ENCODE results near the gene FBXW12. TPM values are rescaled to one million over a fixed set of nuclear protein-coding genes. Genes with fewer than 3 reads are reported as not detected.

FBXW12 gene
- total and polyA plus RNA-seq, 4 donors: not detected

- WGBS: 70% methylated on average over 8 of the region's 8 CpGs
- H3K27ac ChIP-seq (ENCODE audit: low read depth in 1 of 2, low read length in 2 of 2): no peak overlapping the region
- H3K4me1 ChIP-seq (ENCODE audit: control insufficient read depth in 4 of 4, insufficient read depth in 4 of 4, low read length in 3 of 4): no peaks in the 10 kb centered on the region
- TF ChIP-seq RXRA (IDR thresholded peaks at IDR 0.05) (no peak), CTCF (IDR thresholded peaks at IDR 0.05; ENCODE audit: low read depth, low read length, missing input control) (no peak), HNF4G (IDR thresholded peaks at IDR 0.05) (no peak), EGR1 (IDR thresholded peaks at IDR 0.05; ENCODE audit: low read depth in 2 of 2) (no peak), TAF1 (conservative IDR thresholded peaks at IDR 0.05) (no peak), SP1 (IDR thresholded peaks at IDR 0.05) (no peak)
- TF ChIP-seq, protein P1, sequence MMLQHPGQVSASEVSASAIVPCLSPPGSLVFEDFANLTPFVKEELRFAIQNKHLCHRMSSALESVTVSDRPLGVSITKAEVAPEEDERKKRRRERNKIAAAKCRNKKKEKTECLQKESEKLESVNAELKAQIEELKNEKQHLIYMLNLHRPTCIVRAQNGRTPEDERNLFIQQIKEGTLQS (IDR thresholded peaks at IDR 0.05): no peak
- TF ChIP-seq, protein P2, sequence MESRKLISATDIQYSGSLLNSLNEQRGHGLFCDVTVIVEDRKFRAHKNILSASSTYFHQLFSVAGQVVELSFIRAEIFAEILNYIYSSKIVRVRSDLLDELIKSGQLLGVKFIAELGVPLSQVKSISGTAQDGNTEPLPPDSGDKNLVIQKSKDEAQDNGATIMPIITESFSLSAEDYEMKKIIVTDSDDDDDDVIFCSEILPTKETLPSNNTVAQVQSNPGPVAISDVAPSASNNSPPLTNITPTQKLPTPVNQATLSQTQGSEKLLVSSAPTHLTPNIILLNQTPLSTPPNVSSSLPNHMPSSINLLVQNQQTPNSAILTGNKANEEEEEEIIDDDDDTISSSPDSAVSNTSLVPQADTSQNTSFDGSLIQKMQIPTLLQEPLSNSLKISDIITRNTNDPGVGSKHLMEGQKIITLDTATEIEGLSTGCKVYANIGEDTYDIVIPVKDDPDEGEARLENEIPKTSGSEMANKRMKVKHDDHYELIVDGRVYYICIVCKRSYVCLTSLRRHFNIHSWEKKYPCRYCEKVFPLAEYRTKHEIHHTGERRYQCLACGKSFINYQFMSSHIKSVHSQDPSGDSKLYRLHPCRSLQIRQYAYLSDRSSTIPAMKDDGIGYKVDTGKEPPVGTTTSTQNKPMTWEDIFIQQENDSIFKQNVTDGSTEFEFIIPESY (IDR thresholded peaks at IDR 0.05): no peak
- TF ChIP-seq, protein P3, sequence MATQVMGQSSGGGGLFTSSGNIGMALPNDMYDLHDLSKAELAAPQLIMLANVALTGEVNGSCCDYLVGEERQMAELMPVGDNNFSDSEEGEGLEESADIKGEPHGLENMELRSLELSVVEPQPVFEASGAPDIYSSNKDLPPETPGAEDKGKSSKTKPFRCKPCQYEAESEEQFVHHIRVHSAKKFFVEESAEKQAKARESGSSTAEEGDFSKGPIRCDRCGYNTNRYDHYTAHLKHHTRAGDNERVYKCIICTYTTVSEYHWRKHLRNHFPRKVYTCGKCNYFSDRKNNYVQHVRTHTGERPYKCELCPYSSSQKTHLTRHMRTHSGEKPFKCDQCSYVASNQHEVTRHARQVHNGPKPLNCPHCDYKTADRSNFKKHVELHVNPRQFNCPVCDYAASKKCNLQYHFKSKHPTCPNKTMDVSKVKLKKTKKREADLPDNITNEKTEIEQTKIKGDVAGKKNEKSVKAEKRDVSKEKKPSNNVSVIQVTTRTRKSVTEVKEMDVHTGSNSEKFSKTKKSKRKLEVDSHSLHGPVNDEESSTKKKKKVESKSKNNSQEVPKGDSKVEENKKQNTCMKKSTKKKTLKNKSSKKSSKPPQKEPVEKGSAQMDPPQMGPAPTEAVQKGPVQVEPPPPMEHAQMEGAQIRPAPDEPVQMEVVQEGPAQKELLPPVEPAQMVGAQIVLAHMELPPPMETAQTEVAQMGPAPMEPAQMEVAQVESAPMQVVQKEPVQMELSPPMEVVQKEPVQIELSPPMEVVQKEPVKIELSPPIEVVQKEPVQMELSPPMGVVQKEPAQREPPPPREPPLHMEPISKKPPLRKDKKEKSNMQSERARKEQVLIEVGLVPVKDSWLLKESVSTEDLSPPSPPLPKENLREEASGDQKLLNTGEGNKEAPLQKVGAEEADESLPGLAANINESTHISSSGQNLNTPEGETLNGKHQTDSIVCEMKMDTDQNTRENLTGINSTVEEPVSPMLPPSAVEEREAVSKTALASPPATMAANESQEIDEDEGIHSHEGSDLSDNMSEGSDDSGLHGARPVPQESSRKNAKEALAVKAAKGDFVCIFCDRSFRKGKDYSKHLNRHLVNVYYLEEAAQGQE (IDR thresholded peaks at IDR 0.05): no peak
- H3K4me3 ChIP-seq (ENCODE audit: low read depth in 1 of 3, low read length in 3 of 3): no peak overlapping the region
- no peaks in the 10 kb centered on the region for H3K27me3 ChIP-seq (ENCODE audit: control insufficient read depth in 4 of 4, insufficient read depth in 4 of 4, low read length in 3 of 4)
- no peak overlapping the region for H3K9ac ChIP-seq (ENCODE audit: low read depth in 1 of 2, low read length in 2 of 2)
- peaks cover 11 to 46% (median 20%) of the 10 kb centered on the region in 4 donors for H3K36me3 ChIP-seq (ENCODE audit: control insufficient read depth in 4 of 4, insufficient read depth in 3 of 4, low read depth in 1 of 4, low read length in 3 of 4)
- H3K9me3 ChIP-seq (ENCODE audit: control insufficient read depth in 4 of 4, low read length in 3 of 4): no peaks in the 10 kb centered on the region
- DNase-seq (ENCODE audit: low spot score): no peak
Measured at GRCh38 chr3:48402281-48402732, 30.3 kb downstream of the FBXW12 start.

DNA sequence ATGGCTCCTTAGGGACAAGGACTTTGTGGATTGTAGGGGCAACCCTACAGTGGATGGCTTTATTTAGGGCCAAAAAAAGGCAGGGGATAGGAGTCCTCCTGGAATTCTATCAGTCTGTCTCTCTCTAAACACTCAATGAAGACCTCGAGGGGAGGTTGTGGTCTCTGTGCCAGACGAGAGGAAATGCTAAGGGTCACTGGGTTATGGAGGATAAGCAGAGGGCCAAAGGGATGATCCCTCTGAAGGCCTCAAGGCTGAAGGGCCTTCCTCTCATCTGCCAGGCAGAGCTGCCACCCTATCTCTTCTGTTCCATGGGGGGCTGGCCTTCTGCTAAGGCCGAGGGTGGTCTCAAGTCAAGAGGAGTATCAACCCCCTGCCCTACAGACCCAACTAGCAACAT lies 30.9 kb downstream of the FBXW12 start:
- peaks cover 11 to 52% (median 21%) of the 10 kb centered on the region in 4 donors for H3K36me3 ChIP-seq (ENCODE audit: control insufficient read depth in 4 of 4, insufficient read depth in 3 of 4, low read depth in 1 of 4, low read length in 3 of 4)
- H3K9me3 ChIP-seq (ENCODE audit: control insufficient read depth in 4 of 4, low read length in 3 of 4): no peaks in the 10 kb centered on the region
- no peaks in the 10 kb centered on the region for H3K4me1 ChIP-seq (ENCODE audit: control insufficient read depth in 4 of 4, insufficient read depth in 4 of 4, low read length in 3 of 4)
- no peak overlapping the region for H3K9ac ChIP-seq (ENCODE audit: low read depth in 1 of 2, low read length in 2 of 2)
- TF ChIP-seq RXRA (IDR thresholded peaks at IDR 0.05) (no peak), CTCF (IDR thresholded peaks at IDR 0.05; ENCODE audit: low read depth, low read length, missing input control) (no peak), NR2F2 (IDR thresholded peaks at IDR 0.05) (no peak)
- TF ChIP-seq, protein P3 (IDR thresholded peaks at IDR 0.05): no peak
- DNase-seq (ENCODE audit: low spot score): no peak
- 60% methylated on average over 3 of the region's 3 CpGs for WGBS
- no peak overlapping the region for H3K27ac ChIP-seq (ENCODE audit: low read depth in 1 of 2, low read length in 2 of 2)
- H3K4me3 ChIP-seq (ENCODE audit: low read depth in 1 of 3, low read length in 3 of 3): no peak overlapping the region
- no peaks in the 10 kb centered on the region for H3K27me3 ChIP-seq (ENCODE audit: control insufficient read depth in 4 of 4, insufficient read depth in 4 of 4, low read length in 3 of 4)
